K562 (cell line): Measurements from ENCODE around the gene FHL5. TPM values are rescaled to one million over a fixed set of nuclear protein-coding genes. Genes with fewer than 3 reads are reported as not detected.

Source experiments
- ATF3 ChIP-seq, 2 experiments: fragments of 450-650 bp in 1 of 2; sonication (generic) in 1 of 2; formaldehyde crosslinking in 1 of 2; IDR thresholded peaks in 1 of 2; conservative IDR thresholded peaks in 1 of 2; 2 replicates each; pipeline versions ENCODE4 v1.6.1 to v1.8.1; 2016 to 2023; ENCODE audit warnings: mild to moderate bottlenecking in 2 of 2, moderate library complexity in 2 of 2, inconsistent platforms in 1 of 2, missing genetic modification reagents in 1 of 2
- CBFA2T2 ChIP-seq: fragments of 450-650 bp; conservative IDR thresholded peaks from 2 replicates; pipeline ENCODE4 v1.6.1; 2017; ENCODE audit warnings: mild to moderate bottlenecking
- COPS2 ChIP-seq: fragments of 450-650 bp; conservative IDR thresholded peaks from 2 replicates; pipeline ENCODE4 v1.6.1; 2016; ENCODE audit warnings: mild to moderate bottlenecking, moderate library complexity
- GTF2E2 ChIP-seq: fragments of 200-800 bp; sonication (Bioruptor generic); IDR thresholded peaks from 2 replicates; pipeline ENCODE4 v1.6.1; 2016; ENCODE audit warnings: missing genetic modification characterization, missing compliant biosample characterization
- HES1 ChIP-seq: fragments of 450-650 bp; IDR thresholded peaks from 2 replicates; pipeline ENCODE4 v1.6.1; 2016; ENCODE audit warnings: low read depth, mild to moderate bottlenecking, moderate library complexity
- LEF1 ChIP-seq: fragments of 450-650 bp; IDR thresholded peaks from 2 replicates; pipeline ENCODE4 v1.6.1; 2016; ENCODE audit warnings: mild to moderate bottlenecking
- NUFIP1 ChIP-seq: fragments of 450-650 bp; IDR thresholded peaks from 2 replicates; pipeline ENCODE4 v1.6.1; 2018; ENCODE audit not compliant: partially characterized antibody
- PYGO2 ChIP-seq: fragments of 450-650 bp; IDR thresholded peaks from 2 replicates; pipeline ENCODE4 v1.6.1; 2016; ENCODE audit warnings: mild to moderate bottlenecking, missing genetic modification characterization, moderate library complexity, missing compliant biosample characterization
- RBM22 ChIP-seq: fragments of 200-400 bp; formaldehyde crosslinking; IDR thresholded peaks from 2 replicates; pipeline ENCODE4 v1.6.1; 2018; ENCODE audit warnings: low read length, low read depth; ENCODE audit not compliant: poor library complexity, severe bottlenecking
- SOX6 ChIP-seq: fragments of 450-650 bp; IDR thresholded peaks from 2 replicates; pipeline ENCODE4 v1.6.1; 2014; ENCODE audit warnings: mild to moderate bottlenecking
- STAT5A ChIP-seq: IDR thresholded peaks from 2 replicates; pipeline ENCODE4 v1.6.1; 2012; ENCODE audit warnings: low read length, inconsistent platforms, borderline replicate concordance
- TGIF2 ChIP-seq: sonication (generic); formaldehyde crosslinking; IDR thresholded peaks from 2 replicates; pipeline ENCODE4 v1.8.1; 2022; ENCODE audit warnings: mild to moderate bottlenecking, missing genetic modification reagents, moderate library complexity
- USF1 ChIP-seq: sonication (generic); formaldehyde crosslinking; IDR thresholded peaks from 2 replicates; pipeline ENCODE4 v1.9.0; 2022; ENCODE audit warnings: mild to moderate bottlenecking, missing genetic modification reagents
- ZBTB5 ChIP-seq: fragments of 450-650 bp; IDR thresholded peaks from 2 replicates; pipeline ENCODE4 v1.6.1; 2017; ENCODE audit warnings: antibody characterized with exemption
- ZFX ChIP-seq: sonication (generic); formaldehyde crosslinking; IDR thresholded peaks from 2 replicates; pipeline ENCODE4 v1.8.0; 2022; ENCODE audit warnings: mild to moderate bottlenecking, missing genetic modification reagents, moderate library complexity
- ZNF316 ChIP-seq: fragments of 450-650 bp; IDR thresholded peaks from 2 replicates; pipeline ENCODE4 v1.6.1; 2016
- ZNF511 ChIP-seq: sonication (generic); formaldehyde crosslinking; IDR thresholded peaks from 2 replicates; pipeline ENCODE4 v1.8.0; 2022; ENCODE audit warnings: mild to moderate bottlenecking, missing genetic modification reagents
- ZNF583 ChIP-seq: fragments of 250-450 bp; sonication (Bioruptor Pico); IDR thresholded peaks from 2 replicates; pipeline ENCODE4 v1.4.0; 2020
- polyA plus RNA-seq, 8 experiments: library from polyadenylated mRNA; depleted of rRNA in 4 of 8; stranded (reverse) in 5 of 8; unstranded in 3 of 8; fragments of >200 nt; fragmentation: Nextera tagmentation in 2 of 8; fragmentation: Illumina TruSeq in 1 of 8; extraction: Ambion mirVana in 2 of 8; extraction: Trizol in 1 of 8; gene quantifications; 2 replicates each; pipeline versions ENCODE4 v1.2.1 to v1.2.3, GENCODE V29; 2011 to 2014; ENCODE audit warnings: inconsistent platforms in 1 of 8, missing spikeins in 1 of 8
- total RNA-seq, 7 experiments: library from RNA; depleted of rRNA in 6 of 7; stranded (reverse); fragments of >200 nt in 6 of 7; fragmentation: Illumina TruSeq in 2 of 7; extraction: Trizol in 2 of 7; gene quantifications; 2 replicates each; pipeline versions ENCODE4 v1.2.1 to v1.2.3, GENCODE V29; 2011 to 2021; ENCODE audit warnings: low replicate concordance in 1 of 7
- TF ChIP-seq, protein P1 (sequence below), 2 experiments: fragments of 450-650 bp in 1 of 2; IDR thresholded peaks; 2 replicates each; pipeline ENCODE4 v1.6.1; 2011 to 2017; ENCODE audit warnings: low read depth in 2 of 2, antibody characterized with exemption in 1 of 2, borderline replicate concordance in 1 of 2, low read length in 1 of 2, mild to moderate bottlenecking in 1 of 2, mixed read lengths in 1 of 2; ENCODE audit not compliant: control insufficient read depth in 1 of 2

FHL5 gene
- total and polyA plus RNA-seq, 9 of the 15 experiments (the other 6 are each of a cell fraction or from before 2014, with no cell fraction given) = not detected

DNA sequence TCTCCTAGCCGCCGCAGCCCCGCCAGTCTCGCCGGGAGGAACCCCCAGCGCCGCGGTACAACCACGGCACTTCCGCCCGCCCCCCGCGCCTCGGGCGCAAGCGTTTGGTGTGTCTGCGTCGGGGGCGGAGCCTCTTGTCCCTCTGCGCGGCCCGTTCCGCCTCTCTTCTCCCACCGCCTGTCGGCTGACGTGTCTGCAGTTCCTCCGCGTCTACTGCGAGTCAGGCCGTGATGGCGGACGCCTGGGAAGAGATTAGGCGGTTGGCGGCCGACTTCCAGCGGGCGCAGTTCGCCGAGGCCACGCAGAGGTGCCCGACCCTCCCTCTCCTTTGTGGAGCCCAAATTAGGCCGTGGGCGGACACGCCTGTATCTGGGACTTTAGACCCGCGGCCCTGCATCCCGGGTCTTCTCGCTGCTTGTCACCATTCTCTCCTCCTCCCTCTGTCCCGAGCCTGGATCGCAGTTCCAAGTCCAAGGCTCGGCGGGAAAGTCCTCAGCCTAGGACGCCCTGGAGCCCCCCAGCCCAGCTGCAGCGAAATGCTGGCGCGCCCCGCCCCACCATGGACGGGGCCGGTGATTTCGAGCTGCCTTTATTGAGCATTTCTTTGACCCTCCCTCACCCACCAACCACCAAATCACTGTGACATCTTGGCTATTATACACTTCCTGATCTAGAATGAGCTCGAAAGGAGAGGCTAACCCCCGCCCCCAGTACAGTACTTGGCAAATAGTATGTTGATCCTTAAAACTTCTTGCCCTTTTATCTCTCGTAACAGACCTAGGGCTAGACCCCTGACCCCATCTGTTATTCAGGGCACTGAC lies 41.1 kb upstream of the FHL5 start, which contains the start of gene UFL1 (continued):
- TF ChIP-seq ATF3 (IDR thresholded peaks at IDR 0.05) (0 out of 2 replicates have a peak, but pooled peaks have one; percentile 19), ATF3 (CRISPR knock-in tag; conservative IDR thresholded peaks at IDR 0.05) (no peak), ZFX (peak; percentile 99), NUFIP1 (no peak), HES1 (no peak), LEF1 (no peak), ZNF583 (CRISPR knock-in tag) (no peak), GTF2E2 (peak; percentile 90), CBFA2T2 (0 out of 2 replicates have a peak, but pooled peaks have one; percentile 12), TGIF2 (CRISPR knock-in tag) (0 out of 2 replicates have a peak, but pooled peaks have one; percentile 36), ZNF511 (CRISPR knock-in tag) (peak; percentile 97), COPS2 (no peak), USF1 (CRISPR knock-in tag) (peak; percentile 29; the same call in 1 of the 2 replicates), PYGO2 (tag) (no peak), STAT5A (no peak), ZNF316 (0 out of 2 replicates have a peak, but pooled peaks have one; percentile 1), ZBTB5 (no peak), SOX6 (peak; percentile 65), RBM22 (peak; percentile 68)
- TF ChIP-seq, protein P1, sequence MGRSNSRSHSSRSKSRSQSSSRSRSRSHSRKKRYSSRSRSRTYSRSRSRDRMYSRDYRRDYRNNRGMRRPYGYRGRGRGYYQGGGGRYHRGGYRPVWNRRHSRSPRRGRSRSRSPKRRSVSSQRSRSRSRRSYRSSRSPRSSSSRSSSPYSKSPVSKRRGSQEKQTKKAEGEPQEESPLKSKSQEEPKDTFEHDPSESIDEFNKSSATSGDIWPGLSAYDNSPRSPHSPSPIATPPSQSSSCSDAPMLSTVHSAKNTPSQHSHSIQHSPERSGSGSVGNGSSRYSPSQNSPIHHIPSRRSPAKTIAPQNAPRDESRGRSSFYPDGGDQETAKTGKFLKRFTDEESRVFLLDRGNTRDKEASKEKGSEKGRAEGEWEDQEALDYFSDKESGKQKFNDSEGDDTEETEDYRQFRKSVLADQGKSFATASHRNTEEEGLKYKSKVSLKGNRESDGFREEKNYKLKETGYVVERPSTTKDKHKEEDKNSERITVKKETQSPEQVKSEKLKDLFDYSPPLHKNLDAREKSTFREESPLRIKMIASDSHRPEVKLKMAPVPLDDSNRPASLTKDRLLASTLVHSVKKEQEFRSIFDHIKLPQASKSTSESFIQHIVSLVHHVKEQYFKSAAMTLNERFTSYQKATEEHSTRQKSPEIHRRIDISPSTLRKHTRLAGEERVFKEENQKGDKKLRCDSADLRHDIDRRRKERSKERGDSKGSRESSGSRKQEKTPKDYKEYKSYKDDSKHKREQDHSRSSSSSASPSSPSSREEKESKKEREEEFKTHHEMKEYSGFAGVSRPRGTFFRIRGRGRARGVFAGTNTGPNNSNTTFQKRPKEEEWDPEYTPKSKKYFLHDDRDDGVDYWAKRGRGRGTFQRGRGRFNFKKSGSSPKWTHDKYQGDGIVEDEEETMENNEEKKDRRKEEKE (IDR thresholded peaks at IDR 0.05; ENCODE audit: borderline replicate concordance in 1 of 2, control insufficient read depth in 1 of 2, low read depth in 2 of 2, low read length in 1 of 2) = no peak
